GM10266 (cell line): ENCODE measurements around the gene FAN1.

Source experiments
- DNase-seq: peaks from one replicate; pipeline ENCODE4 v3.0.0; 2012; ENCODE audit errors: extremely low spot score
- CTCF ChIP-seq: IDR thresholded peaks from 2 replicates; pipeline ENCODE4 v1.5.1; 2012; ENCODE audit warnings: mild to moderate bottlenecking, low read depth; ENCODE audit not compliant: control insufficient read depth, insufficient read depth; ENCODE audit errors: missing control alignments

Gene FAN1

GRCh38 chr15:30903497-30904187 lies at the start of gene FAN1:
TSS of gene FAN1 (plus strand) at chr15:30903915. CDS start at chr15:30904664, 749 bp downstream.
- no peak for TF ChIP-seq CTCF

GRCh38 chr15:30859091-30859874 lies 44.4 kb upstream of the FAN1 start:
- peak; percentile 16 for DNase-seq
- TF ChIP-seq CTCF, result peak; percentile 54

More at GRCh38 chr15:30903497-30904187, at the start of gene FAN1:
- DNase-seq, result peak; percentile 88

- TF ChIP-seq CTCF, result no peak
- no peak for DNase-seq
These were observed 38.5 kb upstream of the FAN1 start for GRCh38 chr15:30865257-30865656.

DNA sequence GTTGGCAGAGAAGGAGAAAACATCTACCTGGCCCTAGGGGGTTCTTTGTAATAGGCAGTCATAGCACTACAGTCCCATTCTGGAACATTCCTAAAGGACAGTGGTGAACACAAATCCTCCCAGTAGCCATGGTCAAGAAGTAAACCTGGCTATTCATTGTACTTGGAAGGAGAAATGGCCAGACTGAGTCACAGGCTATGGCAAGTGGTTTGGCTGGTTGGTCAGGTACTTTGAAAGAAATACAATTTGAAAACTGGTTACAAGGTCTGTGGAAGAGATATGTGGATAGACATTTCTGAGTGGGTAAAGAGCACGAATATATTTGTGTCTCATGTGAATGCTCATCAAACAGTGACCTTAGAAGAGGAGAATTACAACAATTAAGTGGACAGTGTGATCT lies 33.0 kb upstream of the FAN1 start:
- no peak for DNase-seq
- no peak for TF ChIP-seq CTCF

DNA sequence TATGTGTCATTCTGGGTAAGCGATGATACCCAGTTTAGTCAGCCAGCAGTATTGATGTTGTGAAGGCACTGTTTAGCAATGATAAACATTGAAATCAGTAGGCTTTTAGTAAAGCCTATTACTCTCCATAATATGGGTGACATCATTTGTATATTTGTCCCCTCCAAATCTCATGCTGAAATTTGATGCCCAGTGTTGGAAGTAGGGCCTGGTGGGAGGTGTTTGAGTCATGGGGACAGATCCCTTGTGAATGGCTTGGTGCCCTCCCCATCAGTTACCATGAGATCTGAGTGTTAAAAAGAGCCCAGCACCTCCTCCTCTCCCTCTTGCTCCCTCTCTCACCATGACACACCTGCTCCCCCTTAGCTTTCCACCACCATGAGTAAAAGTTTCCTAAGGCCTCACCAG lies 31.4 kb upstream of the FAN1 start:
- DNase-seq, result no peak
- no peak for TF ChIP-seq CTCF

DNA sequence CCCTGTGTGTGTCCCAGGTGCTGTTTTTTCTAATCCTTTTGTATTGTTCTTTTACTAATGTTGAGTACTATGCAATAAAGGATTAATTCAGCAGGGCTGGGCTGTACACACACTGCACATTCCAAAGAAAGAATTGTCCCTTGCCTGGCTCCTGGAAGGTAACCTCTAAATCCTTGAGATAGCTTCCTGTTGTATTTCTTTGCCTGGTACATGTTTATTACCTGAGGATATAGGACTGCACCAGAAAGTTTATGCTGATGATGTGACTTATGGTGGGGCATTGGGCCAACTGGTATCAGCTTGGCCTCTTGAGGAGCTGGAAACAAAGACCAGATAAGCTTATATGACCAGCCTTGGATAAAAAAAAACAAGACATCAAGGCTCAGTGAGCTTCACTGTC lies 26.6 kb upstream of the FAN1 start:
- DNase-seq, result no peak
- TF ChIP-seq CTCF, result no peak

DNA sequence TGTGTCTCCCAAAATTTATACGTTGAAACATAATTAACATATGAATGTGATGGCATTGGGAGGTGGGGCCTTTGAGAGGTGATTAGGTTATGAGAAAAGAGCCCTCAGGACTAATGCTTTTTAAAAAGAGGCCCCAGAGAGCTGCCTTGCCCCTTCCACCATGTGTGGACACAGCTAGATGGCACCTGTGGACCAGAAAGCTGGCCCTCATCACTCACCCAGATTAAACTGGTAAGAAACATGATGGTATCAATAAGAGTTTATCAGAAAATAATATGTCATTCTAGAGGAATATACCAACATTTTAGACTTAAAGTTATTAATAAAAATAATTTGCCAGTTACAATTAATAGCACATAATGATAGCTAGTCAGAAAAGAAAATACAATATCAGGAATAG lies 25.2 kb upstream of the FAN1 start:
- TF ChIP-seq CTCF, result no peak
- no peak for DNase-seq
